Nucleus accumbens (tissue), 56 donors: ENCODE results near the gene NPHP4.
"Not testable (repeated sequence)": the region's sequence is repeated elsewhere in the genome, so short reads cannot be mapped to it uniquely, and the experiment has no call there.

Experiments used
- DNase-seq, 56 donors: peaks; one replicate each; lab custom pipeline; 2025; lab: John Stamatoyannopoulos, UW

The NPHP4 gene

DNA sequence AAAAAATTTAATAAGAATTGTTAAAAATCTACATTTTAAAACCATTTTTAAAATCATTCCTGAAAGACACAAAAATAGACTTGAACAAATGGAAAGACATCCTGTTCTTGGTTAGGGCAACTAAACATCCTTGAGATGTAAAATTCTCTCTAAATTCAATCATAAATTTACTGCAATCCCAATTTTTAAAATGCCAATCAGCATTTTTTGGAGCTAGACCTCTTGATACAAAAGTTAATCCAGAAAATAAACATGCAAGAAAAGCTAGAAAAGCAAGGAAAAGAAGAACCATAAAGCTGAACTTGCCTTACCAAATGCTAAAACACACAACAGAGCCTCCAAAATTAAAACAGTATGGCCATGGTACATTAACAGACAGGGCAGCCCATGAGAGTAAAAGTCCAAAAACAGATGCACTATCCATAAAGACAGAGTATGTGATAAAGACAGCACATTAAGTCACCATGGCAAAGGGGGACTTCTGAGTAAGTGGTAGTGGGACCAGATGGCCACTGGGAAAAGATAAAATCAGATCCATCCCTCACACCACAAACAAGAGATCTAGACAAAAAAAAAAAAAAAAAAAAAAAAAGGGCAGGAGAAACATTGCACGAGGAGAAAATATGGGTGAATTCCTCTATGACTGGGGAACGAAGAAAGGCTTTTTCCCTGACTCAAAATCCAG, 51.4 kb downstream of the NPHP4 start:
- DNase-seq: no peak

GRCh38 chr1:5939271-5940170, 52.7 kb downstream of the NPHP4 start:
- DNase-seq: no peak

GRCh38 chr1:5938101-5938646, 54.1 kb downstream of the NPHP4 start:
- DNase-seq: no peak

DNA sequence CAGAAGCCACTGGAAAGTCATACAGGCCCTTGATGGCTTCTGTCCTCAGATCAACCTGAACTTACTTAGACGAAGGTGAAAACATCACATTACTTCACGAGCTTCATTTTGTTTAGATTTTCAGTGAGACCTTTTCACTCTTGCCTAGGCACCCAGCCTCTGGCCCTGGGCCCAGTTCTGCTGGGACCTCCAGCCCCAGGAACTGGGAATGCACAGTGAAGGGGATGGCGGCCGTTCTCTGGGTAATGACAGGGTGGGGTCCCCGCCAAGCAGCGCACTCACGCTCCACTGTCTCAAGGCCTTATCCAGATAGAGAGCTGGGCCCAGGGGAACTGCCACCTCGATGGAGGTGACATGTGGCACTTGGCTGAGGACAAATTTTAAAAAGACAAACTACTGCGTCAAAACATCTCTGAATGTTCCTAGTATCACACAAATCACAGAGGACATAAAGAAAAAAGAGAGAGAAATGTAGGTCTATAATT, 54.8 kb downstream of the NPHP4 start:
- DNase-seq: no peak

DNA sequence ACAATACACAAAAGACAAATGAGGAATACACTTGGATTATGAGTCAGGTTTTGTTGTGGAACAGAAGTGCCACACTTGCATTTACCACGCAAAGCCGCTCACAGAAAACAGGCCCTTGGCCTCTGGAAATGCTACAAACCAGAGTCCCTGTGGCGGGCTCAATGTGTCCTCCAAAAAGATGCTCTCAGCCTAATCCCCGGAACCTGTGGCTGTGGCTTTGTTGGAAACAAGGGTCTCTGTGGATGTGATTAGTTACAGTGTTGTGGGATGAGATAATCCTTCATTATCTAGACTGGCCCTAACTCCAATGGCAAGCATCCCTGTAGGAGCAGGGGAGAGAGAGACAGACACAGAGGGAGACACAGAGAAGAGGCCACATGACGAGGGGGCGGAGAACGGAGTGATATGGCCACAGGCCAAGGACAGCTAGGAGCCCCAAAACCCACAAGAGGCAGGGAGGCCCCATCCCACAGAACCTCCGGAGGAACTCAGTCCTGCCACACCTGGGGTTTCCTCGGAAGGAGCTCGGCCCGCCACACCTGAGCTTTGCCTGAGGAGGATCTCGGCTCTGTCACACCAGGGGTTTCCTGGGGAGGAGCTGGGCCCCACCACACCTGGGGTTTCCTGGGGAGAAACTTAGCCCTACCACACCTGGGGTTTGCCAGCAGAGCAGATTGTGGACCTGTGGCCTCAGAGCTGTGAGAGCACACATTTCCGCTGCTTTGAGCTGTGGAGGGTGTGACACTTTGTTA, 55.4 kb downstream of the NPHP4 start:
- DNase-seq: no peak

DNA sequence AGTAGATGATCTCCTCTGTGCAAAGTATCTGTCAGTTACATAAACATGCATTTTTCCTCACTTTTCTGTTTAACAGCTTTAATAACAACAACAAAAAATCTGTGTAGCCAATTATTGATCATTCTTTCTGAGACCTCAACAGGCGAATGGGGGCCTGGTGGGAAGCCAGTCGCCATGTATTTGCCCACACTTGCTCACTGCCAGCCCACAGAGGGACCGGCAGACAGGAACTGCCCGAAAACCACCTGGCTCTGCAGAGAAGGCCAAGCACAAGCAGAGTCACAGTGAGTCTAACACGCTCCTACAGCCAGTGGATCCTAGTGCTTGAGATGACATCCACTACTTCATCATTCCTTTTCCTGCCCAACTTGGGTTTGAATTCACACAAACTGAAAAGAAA, 56.1 kb downstream of the NPHP4 start:
- DNase-seq: no peak

- DNase-seq: no peak
Observed at GRCh38 chr1:5935026-5935425, 57.2 kb downstream of the NPHP4 start.

GRCh38 chr1:5934058-5934884, 58.0 kb downstream of the NPHP4 start:
- no peak for DNase-seq

DNA sequence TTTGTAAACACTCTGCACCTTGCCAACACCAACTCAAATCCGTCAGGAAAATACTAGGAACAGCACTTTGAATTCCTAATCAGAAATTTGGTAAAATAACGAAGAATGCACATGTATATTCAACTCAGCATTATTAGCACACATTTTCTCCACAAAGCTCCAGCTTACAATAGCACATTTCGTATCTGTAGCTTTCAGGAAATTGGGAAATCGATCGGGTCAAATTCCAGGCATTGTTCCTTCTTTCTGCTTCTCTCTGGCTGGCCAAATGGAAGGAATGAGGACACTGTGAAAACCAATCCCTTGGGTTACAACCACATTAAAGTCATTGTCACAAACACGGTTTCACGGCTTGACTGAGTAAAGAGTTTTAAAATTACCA, 58.6 kb downstream of the NPHP4 start:
- no peak for DNase-seq

DNA sequence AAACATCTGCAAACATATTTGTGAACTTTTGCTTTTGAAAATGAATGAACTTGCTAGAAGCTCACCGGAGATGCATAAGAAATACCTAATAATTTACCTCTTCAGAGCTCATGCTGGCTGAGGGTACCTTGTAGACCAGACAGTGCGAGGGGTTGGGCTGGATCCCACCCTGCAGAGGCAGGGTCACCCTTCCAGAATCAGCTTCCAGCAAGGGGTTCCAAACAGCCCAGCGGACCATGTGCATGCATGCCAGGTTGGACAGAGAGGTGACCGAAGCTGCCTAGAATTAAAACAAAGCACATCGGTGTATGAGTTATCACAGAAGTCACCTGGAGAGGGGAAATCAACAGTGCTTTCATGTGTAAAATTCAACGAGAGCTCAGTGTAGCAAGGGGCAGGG, 59.2 kb downstream of the NPHP4 start:
- DNase-seq: no peak

- DNase-seq: no peak
Observed at GRCh38 chr1:5928714-5929400, 63.4 kb downstream of the NPHP4 start.

DNA sequence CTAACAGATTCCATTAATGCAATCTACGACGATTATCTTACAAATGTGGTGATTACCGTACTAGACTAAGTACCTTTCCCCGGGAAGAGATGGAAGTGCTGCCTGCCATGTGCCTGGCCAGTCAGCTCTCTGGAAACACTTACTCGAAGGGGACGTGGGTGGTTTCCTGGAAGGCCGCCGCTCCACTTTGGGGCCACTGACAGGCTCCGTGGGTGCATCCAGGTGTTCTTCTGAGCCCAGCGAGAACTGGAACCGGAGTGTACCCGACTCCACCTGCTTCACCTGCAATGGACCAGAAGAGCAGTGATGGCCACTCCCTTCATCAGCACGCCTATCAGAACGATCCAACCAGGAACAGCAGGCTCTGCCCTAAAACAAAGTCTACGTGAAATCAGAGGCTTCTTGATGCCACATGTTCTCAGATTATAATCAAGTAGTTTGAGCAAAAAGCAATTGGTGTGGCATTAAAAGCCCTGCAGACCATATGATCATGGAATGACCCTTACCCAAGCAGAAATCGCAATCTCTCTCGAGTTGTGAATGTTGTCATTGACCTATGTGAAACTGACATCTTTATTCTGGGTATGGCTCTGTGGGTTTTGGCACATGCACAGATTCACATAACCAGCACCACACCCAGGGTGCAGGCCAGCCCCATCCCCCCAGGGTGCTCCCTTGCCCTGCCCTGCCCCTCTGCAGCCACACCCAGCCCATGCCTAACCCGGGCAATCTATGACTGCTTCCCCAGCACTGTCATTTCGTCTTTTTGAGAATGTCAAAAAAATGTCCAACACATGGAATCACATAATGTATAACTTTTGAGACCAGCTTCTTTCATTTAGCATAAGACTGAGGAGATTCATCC, 64.5 kb downstream of the NPHP4 start:
- no peak for DNase-seq

- DNase-seq: no peak
Observed at GRCh38 chr1:5926686-5927435, 65.4 kb downstream of the NPHP4 start.

DNA sequence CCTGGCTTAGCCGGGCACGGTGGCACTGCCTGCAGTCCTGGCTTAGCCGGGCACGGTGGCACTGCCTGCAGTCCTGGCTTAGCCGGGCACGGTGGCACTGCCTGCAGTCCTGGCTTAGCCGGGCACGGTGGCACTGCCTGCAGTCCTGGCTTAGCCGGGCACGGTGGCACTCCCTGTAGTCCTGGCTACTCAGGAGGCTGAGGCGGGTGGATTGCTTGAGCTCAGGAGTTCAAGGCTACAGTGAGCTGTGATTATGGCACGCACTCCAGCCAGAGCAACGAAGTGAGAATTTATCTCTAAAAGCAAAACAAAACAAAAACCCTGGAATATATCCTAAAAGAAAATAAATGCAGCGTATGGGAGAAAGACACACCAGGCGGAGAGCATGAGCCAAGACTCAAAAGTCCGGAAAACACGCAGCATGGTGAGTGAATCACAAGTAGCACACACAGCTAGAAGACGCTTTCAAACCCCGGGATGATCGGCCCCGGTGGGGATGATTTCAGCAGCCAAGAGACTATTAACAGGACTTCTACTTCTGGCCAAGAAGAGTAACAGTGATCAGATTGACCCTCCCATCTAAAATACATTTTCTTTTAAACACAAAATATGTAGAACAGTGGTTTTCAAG, 69.4 kb downstream of the NPHP4 start:
- DNase-seq: not testable (repeated sequence)

DNA sequence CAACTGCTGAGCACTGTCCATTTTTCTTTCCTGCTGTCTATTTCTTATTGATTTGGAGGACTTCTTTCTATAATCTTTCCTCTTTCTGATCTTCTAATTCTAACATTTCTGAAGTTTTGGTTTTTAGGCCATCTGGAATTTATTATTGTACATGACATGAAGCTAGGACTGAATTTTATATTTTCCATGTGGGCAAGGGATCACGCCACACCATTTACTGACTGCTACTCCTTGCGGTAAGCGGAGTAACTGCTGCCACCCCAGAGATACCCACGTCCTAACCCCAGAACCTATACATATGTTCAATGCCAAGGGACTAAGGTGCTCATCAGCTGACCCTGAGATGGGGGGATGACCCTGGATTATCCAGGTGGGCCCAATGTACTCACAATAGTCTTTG, 70.6 kb downstream of the NPHP4 start:
- no peak for DNase-seq

GRCh38 chr1:5921129-5921528, 71.1 kb downstream of the NPHP4 start:
- DNase-seq: no peak

- DNase-seq: no peak
Observed at GRCh38 chr1:5920201-5920600, 72.0 kb downstream of the NPHP4 start.
